ENCODE data around the gene CAMTA1.

CAMTA1 gene

GRCh38 chr1:7338439-7338838 is 553.2 kb downstream of the CAMTA1 start:
- H3K4me1 ChIP-seq (ENCODE audit: control insufficient read depth in 1 of 2, insufficient read depth in 2 of 2, low read length in 2 of 2): no peaks in the 10 kb centered on the region
- no CpG with 5 or more reads among the region's 7 CpGs for WGBS (ENCODE audit: extremely low coverage, insufficient coverage, insufficient read length)
- H2BK5ac ChIP-seq (ENCODE audit: low read depth, low read length, poor library complexity): no peak overlapping the region
- H3K4ac ChIP-seq (ENCODE audit: low read depth, low read length): no peak overlapping the region
- no peak overlapping the region for H3K4me3 ChIP-seq (ENCODE audit: low read depth, low read length)
- H4K91ac ChIP-seq (ENCODE audit: low read depth, low read length): no peak overlapping the region
- no peak overlapping the region for H3K14ac ChIP-seq (ENCODE audit: low read length)
- H2AK5ac ChIP-seq (ENCODE audit: low read length): no peak overlapping the region
- no peak overlapping the region for H3K9ac ChIP-seq (ENCODE audit: low read length)
- H2BK12ac ChIP-seq (ENCODE audit: low read length): no peak overlapping the region
- DNase-seq: no peak
- no peaks in the 10 kb centered on the region for H3K79me2 ChIP-seq (ENCODE audit: control insufficient read depth, insufficient read depth, low read length, poor library complexity)
- no peaks in the 10 kb centered on the region for H3K36me3 ChIP-seq (ENCODE audit: control insufficient read depth in 1 of 2, insufficient read depth in 2 of 2, low read length in 2 of 2)
- H3K9me3 ChIP-seq (ENCODE audit: insufficient read depth, low read depth, low read length): peaks cover 1% of the 10 kb centered on the region
- no peak overlapping the region for H3K27ac ChIP-seq (ENCODE audit: low read depth, low read length)
- H3K4me2 ChIP-seq (ENCODE audit: low read length): no peak overlapping the region
- H2BK120ac ChIP-seq (ENCODE audit: insufficient read depth, low read length, poor library complexity): no peak overlapping the region
- no peaks in the 10 kb centered on the region for H3K79me1 ChIP-seq (ENCODE audit: low read length)
- H3K27me3 ChIP-seq (ENCODE audit: insufficient read depth, low read length): no peaks in the 10 kb centered on the region
- no peak overlapping the region for H4K12ac ChIP-seq (ENCODE audit: low read depth, low read length)
- H4K8ac ChIP-seq (ENCODE audit: low read depth, low read length): no peak overlapping the region
- H3K23ac ChIP-seq (ENCODE audit: low read length): no peak overlapping the region
- no peak overlapping the region for H3K18ac ChIP-seq (ENCODE audit: low read length)
- no peak overlapping the region for H2AFZ ChIP-seq (ENCODE audit: insufficient read depth, low read length, poor library complexity)

GRCh38 chr1:7339014-7339413 is 553.8 kb downstream of the CAMTA1 start:
- H4K91ac ChIP-seq (ENCODE audit: low read depth, low read length): no peak overlapping the region
- no peak overlapping the region for H4K12ac ChIP-seq (ENCODE audit: low read depth, low read length)
- no peak overlapping the region for H2BK5ac ChIP-seq (ENCODE audit: low read depth, low read length, poor library complexity)
- no peaks in the 10 kb centered on the region for H3K27me3 ChIP-seq (ENCODE audit: insufficient read depth, low read length)
- H3K79me2 ChIP-seq (ENCODE audit: control insufficient read depth, insufficient read depth, low read length, poor library complexity): no peaks in the 10 kb centered on the region
- H3K14ac ChIP-seq (ENCODE audit: low read length): no peak overlapping the region
- H2BK120ac ChIP-seq (ENCODE audit: insufficient read depth, low read length, poor library complexity): no peak overlapping the region
- H3K4me1 ChIP-seq (ENCODE audit: control insufficient read depth in 1 of 2, insufficient read depth in 2 of 2, low read length in 2 of 2): no peaks in the 10 kb centered on the region
- no peak overlapping the region for H3K27ac ChIP-seq (ENCODE audit: low read depth, low read length)
- H3K4ac ChIP-seq (ENCODE audit: low read depth, low read length): no peak overlapping the region
- H2AFZ ChIP-seq (ENCODE audit: insufficient read depth, low read length, poor library complexity): no peak overlapping the region
- H3K18ac ChIP-seq (ENCODE audit: low read length): no peak overlapping the region
- H2BK12ac ChIP-seq (ENCODE audit: low read length): no peak overlapping the region
- no CpG with 5 or more reads among the region's 5 CpGs for WGBS (ENCODE audit: extremely low coverage, insufficient coverage, insufficient read length)
- no peak overlapping the region for H3K9ac ChIP-seq (ENCODE audit: low read length)
- no peaks in the 10 kb centered on the region for H3K79me1 ChIP-seq (ENCODE audit: low read length)
- H3K4me2 ChIP-seq (ENCODE audit: low read length): no peak overlapping the region
- no peak overlapping the region for H3K23ac ChIP-seq (ENCODE audit: low read length)
- H4K8ac ChIP-seq (ENCODE audit: low read depth, low read length): no peak overlapping the region
- H3K9me3 ChIP-seq (ENCODE audit: insufficient read depth, low read depth, low read length): peaks cover 1% of the 10 kb centered on the region
- H3K4me3 ChIP-seq (ENCODE audit: low read depth, low read length): no peak overlapping the region
- no peaks in the 10 kb centered on the region for H3K36me3 ChIP-seq (ENCODE audit: control insufficient read depth in 1 of 2, insufficient read depth in 2 of 2, low read length in 2 of 2)
- DNase-seq: no peak
- no peak overlapping the region for H2AK5ac ChIP-seq (ENCODE audit: low read length)

GRCh38 chr1:7339953-7340352 is 554.7 kb downstream of the CAMTA1 start:
- Histone ChIP-seq H4K91ac (ENCODE audit: low read depth, low read length) (no peak overlapping the region), H3K23ac (ENCODE audit: low read length) (no peak overlapping the region), H3K4ac (ENCODE audit: low read depth, low read length) (no peak overlapping the region), H4K12ac (ENCODE audit: low read depth, low read length) (no peak overlapping the region), H2AK5ac (ENCODE audit: low read length) (no peak overlapping the region), H3K27ac (ENCODE audit: low read depth, low read length) (no peak overlapping the region), H2BK12ac (ENCODE audit: low read length) (no peak overlapping the region), H3K9me3 (ENCODE audit: insufficient read depth, low read depth, low read length) (peaks cover 1% of the 10 kb centered on the region), H3K79me1 (ENCODE audit: low read length) (no peaks in the 10 kb centered on the region), H3K9ac (ENCODE audit: low read length) (no peak overlapping the region), H3K4me2 (ENCODE audit: low read length) (no peak overlapping the region), H3K27me3 (ENCODE audit: insufficient read depth, low read length) (no peaks in the 10 kb centered on the region), H3K14ac (ENCODE audit: low read length) (no peak overlapping the region), H4K8ac (ENCODE audit: low read depth, low read length) (no peak overlapping the region), H3K79me2 (ENCODE audit: control insufficient read depth, insufficient read depth, low read length, poor library complexity) (no peaks in the 10 kb centered on the region), H3K4me3 (ENCODE audit: low read depth, low read length) (no peak overlapping the region), H3K4me1 (ENCODE audit: control insufficient read depth in 1 of 2, insufficient read depth in 2 of 2, low read length in 2 of 2) (no peaks in the 10 kb centered on the region), H2BK5ac (ENCODE audit: low read depth, low read length, poor library complexity) (no peak overlapping the region), H2AFZ (ENCODE audit: insufficient read depth, low read length, poor library complexity) (no peak overlapping the region), H3K36me3 (ENCODE audit: control insufficient read depth in 1 of 2, insufficient read depth in 2 of 2, low read length in 2 of 2) (no peaks in the 10 kb centered on the region), H3K18ac (ENCODE audit: low read length) (no peak overlapping the region), H2BK120ac (ENCODE audit: insufficient read depth, low read length, poor library complexity) (no peak overlapping the region)
- WGBS (ENCODE audit: extremely low coverage, insufficient coverage, insufficient read length): no CpG with 5 or more reads among the region's 2 CpGs
- DNase-seq: no peak

GRCh38 chr1:7341145-7341905 is 556.1 kb downstream of the CAMTA1 start:
- Histone ChIP-seq H3K36me3 (ENCODE audit: control insufficient read depth in 1 of 2, insufficient read depth in 2 of 2, low read length in 2 of 2) (no peaks in the 10 kb centered on the region), H4K12ac (ENCODE audit: low read depth, low read length) (no peak overlapping the region), H2AK5ac (ENCODE audit: low read length) (no peak overlapping the region), H3K4ac (ENCODE audit: low read depth, low read length) (no peak overlapping the region), H3K18ac (ENCODE audit: low read length) (no peak overlapping the region), H4K8ac (ENCODE audit: low read depth, low read length) (no peak overlapping the region), H3K14ac (ENCODE audit: low read length) (no peak overlapping the region), H3K9ac (ENCODE audit: low read length) (no peak overlapping the region), H3K27ac (ENCODE audit: low read depth, low read length) (no peak overlapping the region), H3K79me1 (ENCODE audit: low read length) (no peaks in the 10 kb centered on the region), H3K9me3 (ENCODE audit: insufficient read depth, low read depth, low read length) (peaks cover 1% of the 10 kb centered on the region), H2AFZ (ENCODE audit: insufficient read depth, low read length, poor library complexity) (no peak overlapping the region), H3K4me3 (ENCODE audit: low read depth, low read length) (no peak overlapping the region), H3K4me1 (ENCODE audit: control insufficient read depth in 1 of 2, insufficient read depth in 2 of 2, low read length in 2 of 2) (no peaks in the 10 kb centered on the region), H3K79me2 (ENCODE audit: control insufficient read depth, insufficient read depth, low read length, poor library complexity) (no peaks in the 10 kb centered on the region), H2BK120ac (ENCODE audit: insufficient read depth, low read length, poor library complexity) (no peak overlapping the region), H4K91ac (ENCODE audit: low read depth, low read length) (no peak overlapping the region), H2BK12ac (ENCODE audit: low read length) (no peak overlapping the region), H3K23ac (ENCODE audit: low read length) (no peak overlapping the region), H2BK5ac (ENCODE audit: low read depth, low read length, poor library complexity) (no peak overlapping the region), H3K27me3 (ENCODE audit: insufficient read depth, low read length) (no peaks in the 10 kb centered on the region), H3K4me2 (ENCODE audit: low read length) (no peak overlapping the region)
- WGBS (ENCODE audit: extremely low coverage, insufficient coverage, insufficient read length): no CpG with 5 or more reads among the region's 11 CpGs
- no peak for DNase-seq
